OCI-LY1 (cell line): Measurements from ENCODE around the gene ADARB2.

Source experiments
- H2AFZ ChIP-seq: fragments of 200-600 bp; sonication (generic), shearing (Covaris generic); 2 replicates; pipeline ENCODE4 v1.6.0; 2014; ENCODE audit warnings: antibody characterized with exemption, mild to moderate bottlenecking, low read length
- H3F3A ChIP-seq: fragments of 200-600 bp; sonication (generic), shearing (Covaris generic); 2 replicates; pipeline ENCODE4 v1.6.0; 2014; ENCODE audit warnings: mild to moderate bottlenecking, antibody characterized with exemption, low read length, moderate library complexity; ENCODE audit not compliant: insufficient read depth
- H3K27ac ChIP-seq: fragments of 200-600 bp; sonication (generic); 2 replicates; pipeline ENCODE4 v1.5.1; 2014; ENCODE audit warnings: low read length, mixed run types, mild to moderate bottlenecking, low read depth; ENCODE audit not compliant: poor library complexity, severe bottlenecking
- H3K27me3 ChIP-seq: fragments of 200-600 bp; sonication (generic); 2 replicates; pipeline ENCODE4 v1.6.0; 2014; ENCODE audit warnings: antibody characterized with exemption, mild to moderate bottlenecking, low read length, moderate library complexity; ENCODE audit not compliant: insufficient read depth
- H3K36me3 ChIP-seq: fragments of 200-600 bp; sonication (generic); 2 replicates; pipeline ENCODE4 v1.6.1; 2014; ENCODE audit warnings: mild to moderate bottlenecking, antibody characterized with exemption, low read length, moderate library complexity, mixed read lengths; ENCODE audit not compliant: insufficient read depth
- H3K4me1 ChIP-seq: fragments of 200-600 bp; sonication (generic); 2 replicates; pipeline ENCODE4 v1.5.1; 2014; ENCODE audit warnings: mild to moderate bottlenecking, low read length, moderate library complexity; ENCODE audit not compliant: insufficient read depth, severe bottlenecking
- H3K4me2 ChIP-seq: fragments of 200-600 bp; sonication (generic), shearing (Covaris generic); 2 replicates; pipeline ENCODE4 v1.6.1; 2014; ENCODE audit warnings: low read length
- H3K4me3 ChIP-seq: fragments of 200-600 bp; sonication (generic); 2 replicates; pipeline ENCODE4 v1.5.1; 2014; ENCODE audit warnings: low read length, low read depth, mild to moderate bottlenecking, mixed read lengths; ENCODE audit not compliant: poor library complexity, severe bottlenecking
- H3K79me2 ChIP-seq: fragments of 200-600 bp; shearing (Covaris generic); 2 replicates; pipeline ENCODE4 v1.6.1; 2016; ENCODE audit warnings: mixed run types, low read length, mixed read lengths; ENCODE audit not compliant: insufficient read depth
- H3K9ac ChIP-seq: fragments of 200-600 bp; sonication (generic), shearing (Covaris generic); 2 replicates; pipeline ENCODE4 v1.6.1; 2014; ENCODE audit warnings: mild to moderate bottlenecking, low read length, mixed read lengths
- H3K9me2 ChIP-seq: fragments of 200-600 bp; sonication (generic), shearing (Covaris generic); 2 replicates; pipeline ENCODE4 v1.6.1; 2014; ENCODE audit warnings: low read depth, mild to moderate bottlenecking, low read length, mixed read lengths
- H3K9me3 ChIP-seq: fragments of 200-600 bp; shearing (Covaris generic); 2 replicates; pipeline ENCODE4 v1.6.1; 2014; ENCODE audit warnings: low read length, mixed read lengths
- H4K20me1 ChIP-seq: fragments of 200-600 bp; sonication (generic), shearing (Covaris generic); 2 replicates; pipeline ENCODE4 v1.6.0; 2016; ENCODE audit warnings: mild to moderate bottlenecking, low read length; ENCODE audit not compliant: insufficient read depth
- EZH2 ChIP-seq: fragments of 200-600 bp; sonication (generic), shearing (Covaris generic); IDR thresholded peaks from 2 replicates; pipeline ENCODE4 v1.8.0; 2017; ENCODE audit warnings: borderline replicate concordance, mixed run types, mild to moderate bottlenecking, antibody characterized with exemption, low read length, moderate library complexity, mixed read lengths
- TF ChIP-seq, protein P1 (sequence below): fragments of 200-600 bp; sonication (generic), shearing (Covaris generic); IDR thresholded peaks from 2 replicates; pipeline ENCODE4 v1.5.1; 2017; ENCODE audit warnings: mild to moderate bottlenecking, antibody characterized with exemption, low read length, moderate library complexity, mixed read lengths

Gene ADARB2

DNA sequence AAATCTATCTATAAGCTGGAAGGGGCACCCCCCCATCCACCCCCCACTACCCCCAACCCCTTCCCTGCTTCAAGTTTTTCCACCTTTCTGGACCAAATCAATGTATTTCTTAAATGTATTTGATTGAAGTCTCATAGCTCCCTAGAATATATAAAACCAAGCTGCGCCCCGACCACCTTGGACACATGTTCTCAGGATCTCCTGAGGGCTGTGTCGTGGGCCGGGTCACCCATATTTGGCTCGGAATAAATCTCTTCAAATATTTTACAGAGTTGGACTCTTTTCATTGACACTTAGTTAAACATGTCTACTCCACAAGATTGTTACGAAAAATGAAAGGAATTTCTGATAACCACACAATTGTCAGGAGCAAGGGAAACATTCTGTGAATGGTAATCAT, 215.6 kb downstream of the ADARB2 start:
- Histone ChIP-seq H3K27ac (no peak overlapping the region), H3K9me2 (no peaks in the 10 kb centered on the region), H2AFZ (no peak overlapping the region), H4K20me1 (no peaks in the 10 kb centered on the region), H3K79me2 (no peaks in the 10 kb centered on the region), H3K9ac (no peak overlapping the region), H3K4me3 (no peak overlapping the region), H3K4me2 (no peak overlapping the region), H3K4me1 (peaks cover 76% of the 10 kb centered on the region), H3K36me3 (no peaks in the 10 kb centered on the region), H3K27me3 (no peaks in the 10 kb centered on the region), H3K9me3 (no peaks in the 10 kb centered on the region), H3F3A (no peaks in the 10 kb centered on the region)
- TF ChIP-seq, protein P1, sequence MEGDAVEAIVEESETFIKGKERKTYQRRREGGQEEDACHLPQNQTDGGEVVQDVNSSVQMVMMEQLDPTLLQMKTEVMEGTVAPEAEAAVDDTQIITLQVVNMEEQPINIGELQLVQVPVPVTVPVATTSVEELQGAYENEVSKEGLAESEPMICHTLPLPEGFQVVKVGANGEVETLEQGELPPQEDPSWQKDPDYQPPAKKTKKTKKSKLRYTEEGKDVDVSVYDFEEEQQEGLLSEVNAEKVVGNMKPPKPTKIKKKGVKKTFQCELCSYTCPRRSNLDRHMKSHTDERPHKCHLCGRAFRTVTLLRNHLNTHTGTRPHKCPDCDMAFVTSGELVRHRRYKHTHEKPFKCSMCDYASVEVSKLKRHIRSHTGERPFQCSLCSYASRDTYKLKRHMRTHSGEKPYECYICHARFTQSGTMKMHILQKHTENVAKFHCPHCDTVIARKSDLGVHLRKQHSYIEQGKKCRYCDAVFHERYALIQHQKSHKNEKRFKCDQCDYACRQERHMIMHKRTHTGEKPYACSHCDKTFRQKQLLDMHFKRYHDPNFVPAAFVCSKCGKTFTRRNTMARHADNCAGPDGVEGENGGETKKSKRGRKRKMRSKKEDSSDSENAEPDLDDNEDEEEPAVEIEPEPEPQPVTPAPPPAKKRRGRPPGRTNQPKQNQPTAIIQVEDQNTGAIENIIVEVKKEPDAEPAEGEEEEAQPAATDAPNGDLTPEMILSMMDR, result no peak

DNA sequence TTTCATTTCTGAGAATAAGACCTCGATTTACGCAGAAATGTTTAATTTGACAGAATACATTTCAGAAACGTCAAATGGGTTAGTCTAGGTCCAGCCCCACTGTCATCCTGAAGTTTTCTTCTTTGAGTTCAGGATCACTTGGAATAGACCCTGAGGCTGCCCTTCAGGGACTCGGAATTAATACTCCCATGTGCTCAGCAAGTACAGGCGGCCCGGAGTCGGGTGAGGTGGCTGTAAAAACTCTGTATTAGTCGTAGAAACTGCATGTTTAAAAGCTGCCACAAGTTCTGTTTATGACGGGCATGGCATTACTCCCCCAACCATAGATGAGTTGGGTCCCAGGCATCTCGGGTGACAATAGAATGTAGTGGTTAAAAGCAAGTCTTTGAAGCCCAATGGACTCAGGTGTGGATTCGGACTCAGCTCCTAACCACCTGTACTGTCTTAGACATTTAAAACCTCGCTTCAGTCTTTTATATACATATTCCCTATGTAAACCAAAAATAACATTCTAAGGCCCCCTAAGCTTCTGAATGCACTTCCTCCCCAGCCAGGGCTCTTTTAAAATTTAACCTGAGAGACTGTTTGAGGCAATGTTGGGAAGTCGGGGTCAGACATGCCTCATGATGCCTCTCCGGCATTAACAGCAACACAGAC, 216.3 kb downstream of the ADARB2 start:
- Histone ChIP-seq H3K79me2 (no peaks in the 10 kb centered on the region), H3K4me2 (no peak overlapping the region), H3K4me1 (peaks cover 69% of the 10 kb centered on the region), H3K4me3 (no peak overlapping the region), H3K27me3 (no peaks in the 10 kb centered on the region), H3K9me3 (no peaks in the 10 kb centered on the region), H3K9me2 (no peaks in the 10 kb centered on the region), H3F3A (no peaks in the 10 kb centered on the region), H3K27ac (no peak overlapping the region), H4K20me1 (no peaks in the 10 kb centered on the region), H3K9ac (no peak overlapping the region), H2AFZ (no peak overlapping the region), H3K36me3 (no peaks in the 10 kb centered on the region)
- no peak for TF ChIP-seq EZH2
- TF ChIP-seq, protein P1, result no peak

DNA sequence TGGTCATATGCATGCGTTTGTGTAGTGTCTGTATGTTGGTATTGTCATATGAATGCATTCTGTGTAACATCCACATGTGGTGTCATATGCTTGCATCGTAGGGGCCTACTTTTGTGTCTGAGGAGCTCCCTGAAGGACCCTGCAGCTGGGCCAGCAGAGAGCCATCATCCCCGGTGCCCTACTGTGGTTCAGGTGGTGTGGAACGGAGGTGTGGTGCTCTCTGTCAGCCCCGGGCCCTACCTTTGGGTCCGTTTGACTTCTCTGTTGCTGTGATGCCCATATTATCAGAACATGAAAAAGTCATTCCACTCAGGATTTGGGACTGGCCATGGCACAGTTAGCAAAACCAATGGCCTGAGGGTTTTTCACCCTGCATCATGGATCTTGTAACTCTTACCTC, 217.9 kb downstream of the ADARB2 start:
- Histone ChIP-seq H3K79me2 (no peaks in the 10 kb centered on the region), H4K20me1 (no peaks in the 10 kb centered on the region), H3F3A (no peaks in the 10 kb centered on the region), H3K9me3 (no peaks in the 10 kb centered on the region), H3K4me2 (no peak overlapping the region), H3K36me3 (no peaks in the 10 kb centered on the region), H3K27me3 (no peaks in the 10 kb centered on the region), H3K9ac (no peak overlapping the region), H2AFZ (no peak overlapping the region), H3K4me3 (no peak overlapping the region), H3K4me1 (peaks cover 62% of the 10 kb centered on the region), H3K27ac (no peak overlapping the region), H3K9me2 (no peaks in the 10 kb centered on the region)
- no peak for TF ChIP-seq EZH2
- TF ChIP-seq, protein P1, result no peak
